ENCODE results near the gene WWC1. TPM values are rescaled to one million over a fixed set of nuclear protein-coding genes. Genes with fewer than 3 reads are reported as not detected.

The WWC1 gene
- total RNA-seq, 1 experiment from 2014 or later, result 190 TPM

DNA sequence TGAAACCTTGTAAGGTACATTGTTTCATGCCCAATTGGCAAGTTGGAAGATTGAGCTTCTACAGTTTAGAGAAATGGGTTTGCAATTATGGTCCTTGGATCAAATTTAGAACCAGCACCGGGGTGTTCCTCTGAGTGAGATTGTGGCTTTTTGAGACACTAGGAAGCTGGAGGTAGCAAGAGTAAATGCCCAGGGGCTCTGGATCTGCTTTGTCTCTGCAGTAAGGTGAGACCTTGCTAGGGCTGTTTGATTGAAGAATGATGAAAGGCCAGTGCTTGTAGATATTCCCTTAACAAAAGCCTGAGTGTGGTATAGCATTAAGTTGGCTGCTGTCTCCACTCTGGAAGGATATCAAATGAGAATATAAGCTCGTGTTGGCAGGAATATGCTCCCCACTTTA is 36.0 kb downstream of the WWC1 start:
- peaks cover 94% of the 10 kb centered on the region for H3K4me1 Mint-ChIP-seq (ENCODE audit: low read depth, unreplicated experiment)
- no TSS peak for BruUV-seq (replicated peaks)
- TF ChIP-seq, protein P1, sequence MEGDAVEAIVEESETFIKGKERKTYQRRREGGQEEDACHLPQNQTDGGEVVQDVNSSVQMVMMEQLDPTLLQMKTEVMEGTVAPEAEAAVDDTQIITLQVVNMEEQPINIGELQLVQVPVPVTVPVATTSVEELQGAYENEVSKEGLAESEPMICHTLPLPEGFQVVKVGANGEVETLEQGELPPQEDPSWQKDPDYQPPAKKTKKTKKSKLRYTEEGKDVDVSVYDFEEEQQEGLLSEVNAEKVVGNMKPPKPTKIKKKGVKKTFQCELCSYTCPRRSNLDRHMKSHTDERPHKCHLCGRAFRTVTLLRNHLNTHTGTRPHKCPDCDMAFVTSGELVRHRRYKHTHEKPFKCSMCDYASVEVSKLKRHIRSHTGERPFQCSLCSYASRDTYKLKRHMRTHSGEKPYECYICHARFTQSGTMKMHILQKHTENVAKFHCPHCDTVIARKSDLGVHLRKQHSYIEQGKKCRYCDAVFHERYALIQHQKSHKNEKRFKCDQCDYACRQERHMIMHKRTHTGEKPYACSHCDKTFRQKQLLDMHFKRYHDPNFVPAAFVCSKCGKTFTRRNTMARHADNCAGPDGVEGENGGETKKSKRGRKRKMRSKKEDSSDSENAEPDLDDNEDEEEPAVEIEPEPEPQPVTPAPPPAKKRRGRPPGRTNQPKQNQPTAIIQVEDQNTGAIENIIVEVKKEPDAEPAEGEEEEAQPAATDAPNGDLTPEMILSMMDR (IDR thresholded peaks at IDR 0.05; ENCODE audit: unreplicated experiment), result no peak
- H3K27me3 Mint-ChIP-seq (ENCODE audit: unreplicated experiment), result no peaks in the 10 kb centered on the region
- H3K27ac Mint-ChIP-seq (ENCODE audit: unreplicated experiment), result peak overlapping the region; percentile 28
- no peak for DNase-seq
- peaks cover 42% of the 10 kb centered on the region for H3K36me3 Mint-ChIP-seq (ENCODE audit: insufficient read depth, unreplicated experiment)
- H3K9me3 Mint-ChIP-seq (ENCODE audit: low read depth, unreplicated experiment), result no peaks in the 10 kb centered on the region
- peak overlapping the region; percentile 45 for H3K4me3 Mint-ChIP-seq (ENCODE audit: low read depth, unreplicated experiment)
- intact Hi-C loops (cut with micrococcal nuclease; ENCODE audit: unreplicated experiment), result no loop called here
- CTCF ChIA-PET, result interaction anchor here (0.6 to 8.6 kb wide), 6 partner anchors 12 to 570 kb away, joined by 3 to 75 read pairs (median 6); no protein-coding TSS in a partner anchor

DNA sequence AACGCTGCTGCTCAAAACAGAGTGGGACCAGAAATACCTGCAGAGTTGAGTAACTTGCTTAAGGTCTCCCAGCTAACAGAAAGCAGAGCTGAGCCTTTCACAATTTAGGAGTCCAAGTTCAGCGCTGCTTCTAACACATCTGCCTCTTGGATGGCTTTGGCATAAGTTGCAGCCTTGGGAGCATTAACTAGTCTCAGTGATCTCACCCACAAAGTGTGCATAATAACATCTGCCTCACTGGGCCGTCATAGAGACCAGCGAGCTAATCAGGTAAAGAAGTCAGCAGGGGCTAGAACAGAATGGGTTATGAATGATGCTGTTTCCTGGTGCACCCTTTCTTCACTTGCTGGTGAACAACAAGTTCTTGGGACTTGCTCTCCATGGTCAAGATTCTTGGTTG is 36.5 kb downstream of the WWC1 start:
- peak overlapping the region; percentile 28 for H3K27ac Mint-ChIP-seq (ENCODE audit: unreplicated experiment)
- CTCF ChIA-PET, result interaction anchor here (1.7 to 8.6 kb wide), 4 partner anchors 12 to 32 kb away, joined by 5 to 75 read pairs (median 10); no protein-coding TSS in a partner anchor

GRCh38 chr5:168328814-168329213 is 37.4 kb downstream of the WWC1 start:
- intact Hi-C loops (cut with micrococcal nuclease; ENCODE audit: unreplicated experiment), result loop anchor here (1.0 to 2.0 kb wide), 3 partner anchors 14 to 41 kb away; no protein-coding TSS in a partner anchor
- Mint-ChIP-seq H3K36me3 (ENCODE audit: insufficient read depth, unreplicated experiment) (peaks cover 32% of the 10 kb centered on the region), H3K27me3 (ENCODE audit: unreplicated experiment) (no peaks in the 10 kb centered on the region), H3K4me3 (ENCODE audit: low read depth, unreplicated experiment) (peak overlapping the region; percentile 45), H3K4me1 (ENCODE audit: low read depth, unreplicated experiment) (peaks cover 95% of the 10 kb centered on the region), H3K27ac (ENCODE audit: unreplicated experiment) (peak overlapping the region; percentile 28), H3K9me3 (ENCODE audit: low read depth, unreplicated experiment) (no peaks in the 10 kb centered on the region)
- peak; percentile 78 for DNase-seq
- TF ChIP-seq, protein P1 (IDR thresholded peaks at IDR 0.05; ENCODE audit: unreplicated experiment), result no peak
- no TSS peak for BruUV-seq (replicated peaks)
- CTCF ChIA-PET, result interaction anchor here (0.8 to 8.6 kb wide), 7 partner anchors 13 to 35 kb away, joined by 3 to 75 read pairs (median 6); no protein-coding TSS in a partner anchor

More for the DNA sequence above, 36.5 kb downstream of the WWC1 start:
- Mint-ChIP-seq H3K4me3 (ENCODE audit: low read depth, unreplicated experiment) (peak overlapping the region; percentile 45), H3K9me3 (ENCODE audit: low read depth, unreplicated experiment) (no peaks in the 10 kb centered on the region), H3K27me3 (ENCODE audit: unreplicated experiment) (no peaks in the 10 kb centered on the region), H3K4me1 (ENCODE audit: low read depth, unreplicated experiment) (peaks cover 95% of the 10 kb centered on the region), H3K36me3 (ENCODE audit: insufficient read depth, unreplicated experiment) (peaks cover 38% of the 10 kb centered on the region)
- TF ChIP-seq, protein P1 (IDR thresholded peaks at IDR 0.05; ENCODE audit: unreplicated experiment), result no peak
- BruUV-seq (replicated peaks), result no TSS peak
- no peak for DNase-seq
- intact Hi-C loops (cut with micrococcal nuclease; ENCODE audit: unreplicated experiment), result loop anchor here (2.0 kb wide), 2 partner anchors 13 to 37 kb away; no protein-coding TSS in a partner anchor

GRCh38 chr5:168329302-168329701 is 37.9 kb downstream of the WWC1 start:
- TF ChIP-seq, protein P1 (IDR thresholded peaks at IDR 0.05; ENCODE audit: unreplicated experiment), result no peak
- H3K27me3 Mint-ChIP-seq (ENCODE audit: unreplicated experiment), result no peaks in the 10 kb centered on the region
- intact Hi-C loops (cut with micrococcal nuclease; ENCODE audit: unreplicated experiment), result loop anchor here (1.0 to 2.0 kb wide), 3 partner anchors 15 to 41 kb away; no protein-coding TSS in a partner anchor
- peaks cover 35% of the 10 kb centered on the region for H3K36me3 Mint-ChIP-seq (ENCODE audit: insufficient read depth, unreplicated experiment)
- BruUV-seq (replicated peaks), result TSS peak; percentile 19
- no peak for DNase-seq
- H3K4me3 Mint-ChIP-seq (ENCODE audit: low read depth, unreplicated experiment), result peak overlapping the region; percentile 45
- CTCF ChIA-PET, result interaction anchor here (0.8 to 8.6 kb wide), 8 partner anchors 13 to 34 kb away, joined by 3 to 75 read pairs (median 6); no protein-coding TSS in a partner anchor
- H3K4me1 Mint-ChIP-seq (ENCODE audit: low read depth, unreplicated experiment), result peaks cover 95% of the 10 kb centered on the region
- no peaks in the 10 kb centered on the region for H3K9me3 Mint-ChIP-seq (ENCODE audit: low read depth, unreplicated experiment)
- peak overlapping the region; percentile 28 for H3K27ac Mint-ChIP-seq (ENCODE audit: unreplicated experiment)

Measured in Calu3 (cell line).